Measurements from ENCODE around the gene NPAS3.

The NPAS3 gene

DNA sequence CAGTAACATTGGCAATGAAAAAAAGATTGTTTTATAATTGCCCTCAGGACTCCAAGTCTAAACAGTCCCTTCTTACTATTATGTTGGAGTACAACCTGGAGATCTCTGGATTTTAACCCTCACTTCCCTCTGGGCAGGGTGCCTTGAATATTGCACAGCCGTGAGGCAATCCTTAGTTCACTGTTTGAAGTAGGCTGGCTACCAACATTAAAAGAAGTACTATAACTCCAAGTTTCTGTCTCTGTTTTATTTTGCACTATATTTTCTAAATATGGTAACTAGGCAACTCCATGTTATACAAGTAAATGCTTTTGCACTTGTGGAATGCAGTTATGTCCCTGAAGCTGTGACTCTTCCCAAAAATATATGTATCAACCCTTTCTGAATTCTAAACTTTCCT, 521.5 kb downstream of the NPAS3 start:
- Histone ChIP-seq H2AFZ (ENCODE audit: low read length) (no peak overlapping the region), H3K9me2 (replicated peaks; ENCODE audit: low read depth, low read length) (no peaks in the 10 kb centered on the region), H3K9me3 (ENCODE audit: insufficient read depth, low read depth, low read length) (no peaks in the 10 kb centered on the region), H3K9ac (ENCODE audit: low read depth, low read length, poor library complexity, severe bottlenecking) (no peak overlapping the region), H3K4me3 (ENCODE audit: low read length, poor library complexity, severe bottlenecking) (no peak overlapping the region), H3K79me2 (ENCODE audit: insufficient read depth, low read length) (no peaks in the 10 kb centered on the region), H3F3A (ENCODE audit: low read depth) (no peaks in the 10 kb centered on the region), H3K27me3 (ENCODE audit: insufficient read depth, low read length, poor library complexity, severe bottlenecking) (no peaks in the 10 kb centered on the region), H3K4me2 (ENCODE audit: low read depth, low read length, poor library complexity, severe bottlenecking) (no peak overlapping the region), H4K20me1 (ENCODE audit: insufficient read depth, low read length, poor library complexity, severe bottlenecking) (no peaks in the 10 kb centered on the region), H3K4me1 (ENCODE audit: insufficient read depth, low read length, poor library complexity, severe bottlenecking) (no peaks in the 10 kb centered on the region), H3K36me3 (ENCODE audit: insufficient read depth, low read length) (no peaks in the 10 kb centered on the region)
- TF ChIP-seq EZH2phosphoT487 (IDR thresholded peaks at IDR 0.05; ENCODE audit: borderline replicate concordance), result no peak
- TF ChIP-seq, protein P1, sequence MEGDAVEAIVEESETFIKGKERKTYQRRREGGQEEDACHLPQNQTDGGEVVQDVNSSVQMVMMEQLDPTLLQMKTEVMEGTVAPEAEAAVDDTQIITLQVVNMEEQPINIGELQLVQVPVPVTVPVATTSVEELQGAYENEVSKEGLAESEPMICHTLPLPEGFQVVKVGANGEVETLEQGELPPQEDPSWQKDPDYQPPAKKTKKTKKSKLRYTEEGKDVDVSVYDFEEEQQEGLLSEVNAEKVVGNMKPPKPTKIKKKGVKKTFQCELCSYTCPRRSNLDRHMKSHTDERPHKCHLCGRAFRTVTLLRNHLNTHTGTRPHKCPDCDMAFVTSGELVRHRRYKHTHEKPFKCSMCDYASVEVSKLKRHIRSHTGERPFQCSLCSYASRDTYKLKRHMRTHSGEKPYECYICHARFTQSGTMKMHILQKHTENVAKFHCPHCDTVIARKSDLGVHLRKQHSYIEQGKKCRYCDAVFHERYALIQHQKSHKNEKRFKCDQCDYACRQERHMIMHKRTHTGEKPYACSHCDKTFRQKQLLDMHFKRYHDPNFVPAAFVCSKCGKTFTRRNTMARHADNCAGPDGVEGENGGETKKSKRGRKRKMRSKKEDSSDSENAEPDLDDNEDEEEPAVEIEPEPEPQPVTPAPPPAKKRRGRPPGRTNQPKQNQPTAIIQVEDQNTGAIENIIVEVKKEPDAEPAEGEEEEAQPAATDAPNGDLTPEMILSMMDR (conservative IDR thresholded peaks at IDR 0.05; ENCODE audit: low read length), result no peak

DNA sequence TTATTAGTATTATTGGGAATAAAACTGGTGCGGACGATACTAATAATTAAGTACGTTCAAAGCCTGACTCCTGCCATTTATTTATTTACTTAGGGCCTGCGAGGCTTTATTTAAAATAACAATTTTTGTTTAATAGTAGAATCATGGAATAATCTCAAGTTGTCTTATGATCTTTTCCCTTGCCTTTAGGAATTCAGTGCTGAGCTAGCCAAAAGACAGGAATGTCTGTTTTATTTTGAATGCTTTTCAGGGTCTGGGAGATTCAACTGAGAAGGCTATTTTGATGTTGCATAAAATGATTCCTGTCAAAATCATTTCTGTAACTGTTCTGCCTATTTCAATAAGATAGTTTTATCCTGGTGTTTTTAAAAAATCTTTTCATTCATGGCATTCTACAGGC, 522.4 kb downstream of the NPAS3 start:
- no peaks in the 10 kb centered on the region for H3K9me3 ChIP-seq (ENCODE audit: insufficient read depth, low read depth, low read length)
- no peak overlapping the region for H2AFZ ChIP-seq (ENCODE audit: low read length)
- no peaks in the 10 kb centered on the region for H3F3A ChIP-seq (ENCODE audit: low read depth)
- no peak overlapping the region for H3K9ac ChIP-seq (ENCODE audit: low read depth, low read length, poor library complexity, severe bottlenecking)
- H3K9me2 ChIP-seq (replicated peaks; ENCODE audit: low read depth, low read length), result no peaks in the 10 kb centered on the region
- no peaks in the 10 kb centered on the region for H3K27me3 ChIP-seq (ENCODE audit: insufficient read depth, low read length, poor library complexity, severe bottlenecking)
- no peaks in the 10 kb centered on the region for H3K79me2 ChIP-seq (ENCODE audit: insufficient read depth, low read length)
- no peaks in the 10 kb centered on the region for H4K20me1 ChIP-seq (ENCODE audit: insufficient read depth, low read length, poor library complexity, severe bottlenecking)
- no peak overlapping the region for H3K4me2 ChIP-seq (ENCODE audit: low read depth, low read length, poor library complexity, severe bottlenecking)
- H3K4me1 ChIP-seq (ENCODE audit: insufficient read depth, low read length, poor library complexity, severe bottlenecking), result no peaks in the 10 kb centered on the region
- H3K36me3 ChIP-seq (ENCODE audit: insufficient read depth, low read length), result no peaks in the 10 kb centered on the region
- no peak overlapping the region for H3K4me3 ChIP-seq (ENCODE audit: low read length, poor library complexity, severe bottlenecking)
- no peak for TF ChIP-seq EZH2phosphoT487 (IDR thresholded peaks at IDR 0.05; ENCODE audit: borderline replicate concordance)
- TF ChIP-seq, protein P1 (conservative IDR thresholded peaks at IDR 0.05; ENCODE audit: low read length), result no peak

DNA sequence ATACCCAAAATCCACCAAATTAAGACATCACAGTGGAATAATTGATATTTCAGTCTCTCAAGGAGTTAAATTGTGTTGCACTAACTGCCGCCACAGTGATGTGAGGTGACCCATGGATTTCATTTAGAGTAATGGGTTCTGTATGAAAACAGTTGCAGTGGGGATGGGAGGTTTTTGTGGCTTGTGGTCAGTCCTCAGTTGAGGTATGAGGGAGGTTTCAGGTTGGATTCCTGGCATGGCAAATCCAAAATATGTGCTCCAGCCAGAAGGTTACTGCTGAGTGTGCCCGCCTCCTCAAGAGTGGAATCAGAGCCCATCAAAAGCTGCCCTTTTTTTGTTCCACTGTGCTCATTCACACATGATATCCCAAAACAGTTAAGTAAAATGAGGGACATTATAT, 525.1 kb downstream of the NPAS3 start:
- H3K9ac ChIP-seq (ENCODE audit: low read depth, low read length, poor library complexity, severe bottlenecking), result no peak overlapping the region
- H3K4me3 ChIP-seq (ENCODE audit: low read length, poor library complexity, severe bottlenecking), result no peak overlapping the region
- no peak overlapping the region for H2AFZ ChIP-seq (ENCODE audit: low read length)
- no peaks in the 10 kb centered on the region for H3K9me2 ChIP-seq (replicated peaks; ENCODE audit: low read depth, low read length)
- H3K79me2 ChIP-seq (ENCODE audit: insufficient read depth, low read length), result no peaks in the 10 kb centered on the region
- H3K4me1 ChIP-seq (ENCODE audit: insufficient read depth, low read length, poor library complexity, severe bottlenecking), result no peaks in the 10 kb centered on the region
- no peaks in the 10 kb centered on the region for H3F3A ChIP-seq (ENCODE audit: low read depth)
- no peaks in the 10 kb centered on the region for H4K20me1 ChIP-seq (ENCODE audit: insufficient read depth, low read length, poor library complexity, severe bottlenecking)
- no peaks in the 10 kb centered on the region for H3K27me3 ChIP-seq (ENCODE audit: insufficient read depth, low read length, poor library complexity, severe bottlenecking)
- no peak overlapping the region for H3K4me2 ChIP-seq (ENCODE audit: low read depth, low read length, poor library complexity, severe bottlenecking)
- TF ChIP-seq EZH2phosphoT487 (IDR thresholded peaks at IDR 0.05; ENCODE audit: borderline replicate concordance), result no peak
- TF ChIP-seq, protein P1 (conservative IDR thresholded peaks at IDR 0.05; ENCODE audit: low read length), result no peak
- H3K36me3 ChIP-seq (ENCODE audit: insufficient read depth, low read length), result no peaks in the 10 kb centered on the region
- no peaks in the 10 kb centered on the region for H3K9me3 ChIP-seq (ENCODE audit: insufficient read depth, low read depth, low read length)

All from Loucy (cell line).